HG03025 (cell line): ENCODE results near the gene RAD51.

Source experiments
- ATAC-seq: cut with Tn5 transposase; IDR thresholded peaks from one replicate; pipeline ENCODE4 v1.9.1; 2021; ENCODE audit warnings: mild to moderate bottlenecking, moderate library complexity; ENCODE audit not compliant: unreplicated experiment, low FRiP score

The RAD51 gene

GRCh38 chr15:40775740-40776536, 81.0 kb downstream of the RAD51 start:
- no peak for ATAC-seq

- ATAC-seq: no peak
Measured at GRCh38 chr15:40776537-40777141, 81.7 kb downstream of the RAD51 start.
